NCI-H146 (cell line): ENCODE data around the gene TSHZ2.
"Not testable (repeated sequence)": the region's sequence is repeated elsewhere in the genome, so short reads cannot be mapped to it uniquely, and the experiment has no call there.

Source experiments
- DNase-seq: peaks from one replicate; lab custom pipeline; 2025; lab: John Stamatoyannopoulos, UW

TSHZ2 gene

DNA sequence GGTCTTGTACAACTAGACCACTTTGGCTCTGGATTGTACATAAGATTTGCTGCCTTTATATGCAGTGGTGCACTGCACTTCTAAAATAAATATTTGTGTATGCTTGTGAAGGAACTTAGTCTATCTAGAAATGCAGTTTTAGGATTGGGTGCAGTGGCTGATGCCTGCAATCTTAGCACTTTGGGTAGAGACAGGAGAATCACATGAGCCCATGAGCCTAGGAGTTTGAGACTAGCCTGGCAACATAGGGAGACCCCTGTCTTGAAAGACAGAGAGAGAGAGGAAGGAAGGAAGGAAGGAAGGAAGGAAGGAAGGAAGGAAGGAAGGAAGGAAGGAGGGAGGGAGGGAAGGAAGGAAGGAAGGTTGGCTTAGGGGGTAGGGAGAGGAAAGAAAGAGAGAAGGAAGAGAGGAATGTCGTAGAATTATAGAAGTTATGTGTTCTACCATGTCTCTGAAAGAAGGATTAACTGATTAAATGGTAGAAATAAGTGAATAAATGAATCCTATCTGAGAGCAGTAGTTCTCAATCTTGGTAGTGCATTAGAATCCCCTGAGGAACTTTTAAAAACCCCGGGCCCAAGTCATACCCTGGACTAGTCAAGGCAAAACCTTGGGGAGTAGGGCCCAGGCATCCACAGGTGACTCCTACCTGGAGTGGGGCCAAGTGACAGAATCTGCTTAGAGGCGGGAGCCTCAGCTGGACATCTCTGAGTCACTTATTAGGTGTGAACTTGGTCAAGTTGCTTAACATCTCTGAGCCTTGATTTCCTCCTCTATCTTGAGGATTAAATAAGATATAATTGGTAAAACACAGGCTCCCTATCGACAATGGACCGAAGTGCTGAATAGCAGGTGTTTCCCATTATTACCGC lies 491.2 kb downstream of the TSHZ2 start:
- no peak for DNase-seq

DNA sequence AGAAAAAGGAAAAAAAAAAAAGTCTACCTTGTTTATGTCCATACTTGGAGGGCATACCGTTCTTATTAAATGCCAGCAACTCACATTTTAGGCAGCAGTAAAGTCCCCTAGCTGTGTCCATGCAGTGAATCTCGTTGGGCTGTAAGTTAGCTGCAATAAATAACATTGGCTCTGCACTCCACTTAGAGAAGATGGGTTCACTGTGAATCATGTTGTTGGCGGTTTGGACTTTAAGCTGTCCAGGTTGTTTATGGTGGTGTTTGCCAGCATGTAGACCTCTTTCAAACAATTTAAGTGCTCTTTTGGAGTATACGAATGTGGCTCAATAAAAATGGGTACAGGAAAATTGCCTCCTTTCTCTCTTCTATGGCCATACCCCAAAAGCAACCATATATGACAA lies 494.1 kb downstream of the TSHZ2 start:
- no peak for DNase-seq

DNA sequence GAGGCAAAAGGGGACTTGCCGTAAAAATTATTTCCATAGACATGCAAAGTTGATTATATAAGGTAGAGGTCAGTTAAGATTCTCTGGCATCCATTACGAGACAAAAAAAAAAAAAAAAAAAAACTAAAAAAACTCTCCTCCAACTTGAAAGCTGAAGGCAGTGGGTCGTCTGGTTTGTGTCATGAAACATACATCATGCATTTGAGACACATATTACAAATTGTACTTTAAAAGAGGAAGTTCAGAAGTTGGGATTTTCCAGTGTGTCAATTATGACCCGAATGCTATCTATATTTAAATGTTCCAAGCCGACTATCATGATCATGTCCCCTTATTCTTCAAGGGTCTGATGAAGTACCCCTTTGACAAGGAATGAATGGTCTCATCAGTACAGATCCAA lies 496.4 kb downstream of the TSHZ2 start:
- DNase-seq, result no peak

DNA sequence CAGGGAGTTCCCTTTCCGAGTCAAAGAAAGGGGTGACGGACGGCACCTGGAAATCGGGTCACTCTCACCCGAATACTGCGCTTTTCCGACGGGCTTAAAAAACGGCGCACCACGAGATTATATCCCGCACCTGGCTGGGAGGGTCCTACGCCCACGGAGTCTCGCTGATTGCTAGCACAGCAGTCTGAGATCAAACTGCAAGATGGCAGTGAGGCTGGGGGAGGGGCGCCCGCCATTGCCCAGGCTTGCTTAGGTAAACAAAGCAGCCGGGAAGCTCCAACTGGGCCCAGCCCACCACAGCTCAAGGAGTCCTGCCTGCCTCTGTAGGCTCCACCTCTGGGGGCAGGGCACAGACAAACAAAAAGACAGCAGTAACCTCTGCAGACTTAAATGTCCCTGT lies 500.7 kb downstream of the TSHZ2 start:
- not testable (repeated sequence) for DNase-seq

DNA sequence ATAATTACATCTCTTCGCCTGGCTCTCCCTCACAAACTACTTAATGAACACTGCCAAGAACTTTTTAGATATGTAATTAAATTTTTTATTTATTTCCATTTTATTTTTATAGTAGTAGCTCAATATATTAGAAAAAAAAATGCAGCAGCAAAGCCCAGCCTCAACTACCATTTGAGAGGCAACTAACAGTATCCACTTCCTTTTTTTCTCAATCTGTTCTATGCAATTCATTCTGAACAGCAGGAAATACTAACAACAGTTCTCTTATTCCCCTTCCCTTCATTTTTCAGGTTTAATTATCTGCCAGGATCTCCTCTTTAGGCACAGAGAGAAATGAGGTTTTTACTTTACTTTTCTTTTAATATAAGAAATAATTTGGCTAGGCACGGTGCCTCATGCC lies 508.8 kb downstream of the TSHZ2 start:
- no peak for DNase-seq

DNA sequence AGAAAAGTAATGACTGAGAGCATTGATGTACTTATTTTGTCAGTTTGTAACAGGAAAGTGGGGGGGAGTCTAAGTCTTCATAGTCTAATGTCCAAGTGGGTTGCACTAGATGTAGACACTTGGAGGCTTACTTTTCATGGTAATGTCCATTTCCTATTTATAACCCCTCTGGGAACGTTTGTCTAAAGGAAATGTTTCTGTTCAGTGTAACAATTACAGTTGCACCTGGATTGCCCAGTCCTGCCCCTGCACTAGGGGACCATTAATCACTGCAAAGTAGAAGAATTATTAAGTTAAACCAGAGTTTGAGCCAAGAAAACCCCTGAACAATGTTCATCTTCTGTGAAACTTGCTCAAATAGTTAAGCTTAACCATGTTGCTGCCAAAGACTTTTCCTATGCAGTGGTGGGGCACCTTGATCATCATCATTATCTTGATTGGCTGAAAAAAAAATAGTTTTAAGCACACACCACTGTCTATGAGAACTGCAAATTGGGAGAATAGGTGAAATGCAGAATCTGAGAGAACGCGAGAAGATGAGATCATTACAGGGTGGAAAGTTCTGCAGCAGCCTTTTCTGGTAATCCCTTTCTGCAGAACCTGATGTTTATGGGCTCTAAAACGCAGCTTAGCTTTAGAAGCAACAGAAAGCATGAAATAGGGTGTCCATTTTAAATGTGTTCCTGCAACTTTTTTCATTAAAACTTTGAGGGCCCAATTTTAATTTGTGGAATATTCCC lies 515.5 kb downstream of the TSHZ2 start:
- no peak for DNase-seq

DNA sequence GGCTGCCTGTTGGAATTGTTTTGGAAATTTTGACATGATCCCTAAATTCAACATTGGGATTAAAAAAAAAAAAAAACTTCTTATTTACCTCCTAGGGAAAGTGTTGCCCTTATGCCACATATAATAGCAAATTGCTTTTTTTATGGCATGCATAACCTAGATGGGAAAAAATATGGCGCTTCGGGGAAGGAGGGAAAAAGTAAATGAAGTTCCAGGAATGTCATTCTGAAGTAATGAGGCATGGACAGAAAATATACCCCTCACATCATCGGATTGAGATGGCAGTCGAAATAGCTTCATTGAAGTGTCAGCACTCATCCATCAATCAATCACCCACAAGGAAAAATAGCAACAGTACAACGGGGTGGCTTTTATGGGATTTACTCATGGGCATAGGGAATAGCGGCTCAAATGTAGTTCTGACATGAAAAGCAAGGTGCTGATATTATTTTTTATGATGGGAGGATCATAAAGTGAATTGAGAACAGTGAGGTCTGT lies 516.7 kb downstream of the TSHZ2 start:
- no peak for DNase-seq

DNA sequence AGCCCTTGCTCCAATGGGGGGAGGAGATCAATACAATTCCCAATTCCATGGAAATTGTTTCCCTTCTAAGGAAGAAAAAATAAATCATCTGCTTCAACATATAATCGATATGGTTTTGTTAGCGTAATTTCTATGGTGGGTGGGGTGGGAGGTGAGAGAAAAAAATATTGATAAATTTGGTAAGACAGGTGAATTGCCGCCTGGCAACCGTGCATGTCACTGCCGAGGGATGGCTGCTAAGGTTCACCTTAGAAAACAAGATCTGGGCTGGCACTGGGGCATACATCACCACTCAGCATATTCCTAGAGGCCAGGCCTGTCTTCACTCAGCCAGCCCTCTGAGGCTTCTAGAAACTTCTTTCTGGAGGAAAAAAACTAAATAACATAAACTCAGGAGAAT lies 517.4 kb downstream of the TSHZ2 start:
- no peak for DNase-seq

DNA sequence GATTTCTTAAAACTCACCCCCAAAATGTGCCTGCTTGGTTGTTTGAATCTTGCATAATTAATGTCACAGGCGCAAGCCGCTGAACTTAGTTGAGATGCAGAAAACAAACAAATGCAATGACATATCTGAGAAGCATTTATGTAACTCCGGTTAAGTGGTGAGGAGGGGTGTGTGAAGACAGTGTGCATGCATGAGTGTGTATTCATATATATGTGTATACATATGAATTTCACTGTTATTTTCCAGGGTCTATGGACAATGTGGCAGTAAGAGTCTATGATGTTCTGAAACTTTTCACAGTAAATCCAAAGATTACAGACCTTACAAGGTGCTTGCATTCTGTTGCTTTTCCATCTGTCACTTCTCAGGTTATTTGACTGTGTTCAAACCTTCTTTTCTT lies 518.5 kb downstream of the TSHZ2 start:
- no peak for DNase-seq

DNA sequence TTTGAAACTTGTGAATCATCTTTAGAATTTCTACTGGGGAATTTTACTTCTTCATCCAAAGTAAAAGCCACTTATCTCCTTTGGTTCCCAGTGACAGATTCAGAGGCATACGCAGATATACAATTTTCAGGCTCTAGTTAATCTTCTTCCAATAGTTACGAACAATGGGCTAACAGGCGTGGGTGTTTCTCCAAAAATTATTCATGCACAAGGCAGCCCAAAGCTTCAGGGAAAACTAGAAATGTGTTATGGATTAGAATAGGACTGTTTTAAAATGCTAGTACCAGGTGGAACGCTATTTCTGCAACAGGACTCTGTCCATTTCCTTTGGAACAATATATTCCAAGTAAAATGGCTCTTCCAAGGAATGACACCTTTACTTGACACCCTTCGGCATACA lies 519.3 kb downstream of the TSHZ2 start:
- no peak for DNase-seq

DNA sequence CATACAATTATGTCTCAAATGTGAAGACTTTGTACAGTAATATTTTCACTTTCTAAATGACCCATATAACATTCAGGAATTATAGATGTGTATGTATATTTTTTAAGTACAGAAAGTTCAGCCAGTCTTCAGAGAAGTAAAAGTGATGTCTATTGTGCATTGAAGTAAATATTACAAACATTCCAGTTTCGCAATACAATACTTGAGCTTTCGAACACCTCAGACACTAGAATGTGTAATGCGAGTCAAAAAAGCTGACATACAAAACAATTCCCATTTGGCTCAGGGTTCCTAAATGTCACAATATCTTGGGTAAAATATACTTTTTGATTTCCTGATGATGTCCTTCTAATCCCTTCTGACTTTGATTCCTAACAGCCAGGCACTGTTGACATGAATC lies 520.1 kb downstream of the TSHZ2 start:
- no peak for DNase-seq

DNA sequence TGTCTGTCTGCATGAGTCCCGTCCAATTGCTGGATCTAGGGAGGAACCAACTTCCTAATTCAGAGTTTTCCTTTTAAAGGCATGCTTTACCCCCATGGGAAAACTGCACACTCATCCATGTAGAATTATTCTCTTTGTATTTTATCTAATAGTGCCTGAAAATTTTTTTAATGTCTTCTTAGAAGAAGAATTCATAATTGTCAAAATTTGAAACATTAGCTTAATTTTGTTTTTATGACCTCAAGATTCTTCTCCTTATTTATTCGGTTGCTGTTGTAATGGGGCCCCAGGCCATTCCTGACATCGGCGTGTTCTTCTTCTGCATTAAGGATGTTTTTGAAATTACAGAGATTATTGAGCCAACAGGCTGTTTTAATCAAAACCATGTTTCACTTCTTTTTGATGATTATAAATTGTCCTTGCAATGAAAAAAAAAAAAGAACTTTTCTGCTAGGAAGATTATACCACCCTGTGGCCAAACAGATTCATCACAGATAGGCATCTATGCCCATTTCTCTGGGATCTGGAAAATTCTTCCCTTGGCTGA lies 521.2 kb downstream of the TSHZ2 start:
- DNase-seq, result no peak

DNA sequence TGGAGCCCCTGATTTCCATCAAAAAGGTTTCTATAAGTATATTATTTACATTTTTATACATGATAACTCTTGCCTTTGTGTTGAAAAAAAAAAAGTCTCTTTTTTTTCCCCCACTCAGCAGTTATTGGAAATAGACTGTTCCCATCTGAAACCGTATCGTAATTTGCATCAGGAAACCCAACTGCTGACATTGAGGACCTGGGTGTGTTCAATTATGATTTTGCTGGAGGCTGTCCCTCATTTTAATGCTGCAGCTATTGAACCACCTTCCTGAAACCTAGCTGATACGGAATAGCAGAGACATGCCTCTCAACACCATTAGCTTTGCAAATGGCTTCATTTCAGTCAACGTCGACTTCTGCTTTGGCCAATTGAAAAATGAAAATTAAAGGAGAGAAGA lies 522.6 kb downstream of the TSHZ2 start:
- DNase-seq, result no peak

DNA sequence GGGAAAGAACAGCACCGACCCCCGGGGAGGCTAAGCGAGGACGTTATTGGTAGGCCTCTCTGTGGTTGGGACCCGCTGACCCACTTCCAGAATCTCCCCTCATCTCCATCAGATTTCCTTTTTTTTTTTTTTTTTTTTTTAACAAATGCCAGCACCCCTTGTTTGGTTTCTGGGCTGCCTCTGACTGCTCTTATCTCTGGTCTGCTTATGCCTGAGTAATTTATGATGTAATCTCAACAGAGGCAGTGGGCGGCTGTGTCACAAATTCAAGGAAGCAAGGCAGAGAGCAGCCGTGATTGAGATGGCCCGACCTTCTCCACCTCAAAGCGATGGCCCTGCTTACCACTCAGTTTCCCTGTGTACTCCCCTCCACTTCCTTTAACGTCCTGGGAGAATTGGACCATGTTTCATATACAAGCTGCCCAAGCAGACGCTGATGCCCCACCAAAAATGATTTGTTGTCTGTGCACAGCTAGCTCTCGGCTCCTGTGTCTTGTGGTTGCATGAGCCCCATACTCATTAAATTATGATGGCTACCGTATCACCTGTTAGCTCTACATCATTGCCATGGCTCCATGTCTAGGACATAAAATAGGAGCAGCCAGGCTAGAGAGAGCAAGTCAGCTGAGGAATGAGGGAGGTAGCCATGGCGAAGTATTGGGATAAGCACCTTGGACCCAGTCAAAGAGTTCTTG lies 523.4 kb downstream of the TSHZ2 start:
- DNase-seq, result no peak

DNA sequence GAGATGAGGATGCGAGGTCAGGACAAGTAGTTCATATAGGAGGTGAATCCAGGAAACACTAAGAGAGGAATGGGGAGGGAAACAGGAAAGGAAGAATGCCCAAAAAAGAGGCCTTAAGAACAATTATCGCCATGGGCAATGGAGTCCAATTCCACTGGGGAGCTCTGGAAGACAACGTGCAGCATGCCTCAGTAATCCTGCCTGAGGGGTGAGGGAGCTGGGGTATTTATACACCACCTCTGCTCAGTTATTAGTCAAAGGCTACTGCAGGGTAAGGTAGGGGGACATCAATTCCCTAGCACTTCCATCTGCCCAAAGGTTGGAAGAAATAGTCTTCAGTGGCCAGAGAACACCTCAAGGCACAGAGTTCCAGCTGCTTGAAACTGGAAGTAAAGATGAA lies 525.1 kb downstream of the TSHZ2 start:
- no peak for DNase-seq

DNA sequence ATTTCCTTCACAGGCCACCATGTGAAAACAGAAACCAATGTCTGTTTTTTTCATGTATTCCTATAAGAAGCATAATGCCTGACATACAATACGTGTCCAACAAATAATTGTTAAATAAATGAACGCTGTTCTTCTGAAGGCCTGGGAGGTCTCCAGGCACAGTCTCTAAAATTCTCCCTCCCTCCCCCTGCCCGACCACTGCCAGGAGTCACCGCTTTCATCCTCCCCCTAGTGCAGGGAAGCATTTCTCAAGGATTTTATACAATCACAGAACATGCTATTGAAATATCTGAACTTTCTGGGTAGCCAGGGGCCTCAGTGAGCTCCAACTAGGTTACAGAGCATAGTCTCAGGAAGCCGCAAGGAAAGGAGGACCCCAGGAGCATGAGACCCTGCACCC lies 526.2 kb downstream of the TSHZ2 start:
- DNase-seq, result no peak

DNA sequence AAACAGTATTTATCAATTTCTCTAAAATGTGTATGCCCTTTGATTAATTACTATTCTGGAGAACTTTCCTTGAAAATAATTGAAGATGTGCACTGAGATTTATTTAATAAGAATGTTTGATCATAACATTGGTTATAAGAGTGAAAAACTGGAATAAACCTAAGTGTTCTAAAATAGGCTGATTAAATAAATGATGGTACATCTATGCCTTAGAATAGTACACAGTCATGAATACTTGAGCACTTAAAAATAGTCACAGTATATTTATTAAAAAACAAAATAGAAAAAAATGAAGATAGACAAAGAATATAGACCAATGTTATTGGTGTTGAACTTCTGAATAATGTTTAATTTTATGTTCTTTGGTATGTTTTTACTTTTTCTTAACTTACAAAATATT lies 528.5 kb downstream of the TSHZ2 start:
- DNase-seq, result no peak

DNA sequence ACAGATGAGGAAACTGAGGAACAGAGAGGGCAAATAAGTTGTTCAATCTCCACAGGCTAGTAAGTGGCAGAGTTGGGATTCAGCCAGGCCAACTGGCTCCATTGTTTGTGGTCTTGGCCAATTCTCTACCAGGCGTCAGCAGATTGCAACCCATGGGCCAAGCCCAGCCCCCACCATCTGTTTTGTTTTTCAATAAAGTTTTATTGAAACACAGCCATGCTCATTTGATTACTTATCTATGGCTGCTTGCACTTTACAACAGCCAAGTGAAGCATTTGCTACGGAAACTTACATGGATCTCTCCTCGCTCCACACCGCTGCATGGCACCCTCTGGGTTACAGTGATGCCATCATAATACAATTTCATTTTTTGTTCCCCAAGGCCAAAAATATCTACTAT lies 530.7 kb downstream of the TSHZ2 start:
- DNase-seq, result no peak

DNA sequence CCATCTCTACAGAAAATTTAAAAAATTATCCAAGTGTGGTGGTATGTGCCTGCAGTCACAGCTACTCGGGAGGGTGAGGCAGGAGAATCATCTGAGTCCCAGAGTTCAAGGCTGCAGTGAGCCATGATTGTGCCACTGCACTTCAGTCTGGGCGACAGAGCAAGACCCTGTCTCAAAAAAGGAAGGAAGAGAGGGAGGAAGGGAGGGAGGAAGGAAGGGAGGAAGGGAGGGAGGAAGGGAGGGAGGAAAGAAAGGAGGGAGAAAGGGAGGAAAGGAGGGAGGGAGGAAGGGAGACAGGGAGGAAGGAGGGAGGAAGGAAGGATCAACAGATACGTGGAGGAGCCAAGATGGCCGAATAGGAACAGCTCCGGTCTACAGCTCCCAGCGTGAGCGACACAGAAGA lies 531.4 kb downstream of the TSHZ2 start:
- no peak for DNase-seq

DNA sequence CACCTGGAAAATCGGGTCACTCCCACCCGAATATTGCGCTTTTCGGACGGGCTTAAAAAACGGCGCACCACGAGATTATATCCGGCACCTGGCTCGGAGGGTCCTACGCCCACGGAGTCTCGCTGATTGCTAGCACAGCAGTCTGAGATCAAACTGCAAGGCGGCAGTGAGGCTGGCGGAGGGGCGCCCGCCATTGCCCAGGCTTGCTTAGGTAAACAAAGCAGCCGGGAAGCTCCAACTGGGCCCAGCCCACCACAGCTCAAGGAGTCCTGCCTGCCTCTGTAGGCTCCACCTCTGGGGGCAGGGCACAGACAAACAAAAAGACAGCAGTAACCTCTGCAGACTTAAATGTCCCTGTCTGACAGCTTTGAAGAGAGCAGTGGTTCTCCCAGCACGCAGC lies 531.9 kb downstream of the TSHZ2 start:
- not testable (repeated sequence) for DNase-seq

DNA sequence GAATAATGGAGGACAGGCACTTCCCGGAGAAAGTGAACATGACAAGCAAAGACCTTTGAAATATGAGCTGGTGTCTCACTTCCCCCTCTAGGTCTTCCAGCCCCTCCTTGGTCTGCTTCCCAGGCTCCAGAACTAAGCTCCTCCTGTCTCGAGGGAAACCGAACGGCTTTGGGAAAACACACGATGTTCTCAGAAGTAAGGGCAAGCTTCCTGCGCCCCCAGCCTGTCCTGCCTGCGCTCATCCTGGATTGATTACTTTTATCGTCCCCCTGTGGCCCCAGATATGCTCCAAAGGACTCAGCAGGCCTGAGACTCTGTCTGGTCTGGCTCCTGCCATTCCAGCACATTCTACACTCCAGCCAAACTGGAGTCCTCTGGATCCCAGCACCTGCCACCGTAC lies 538.1 kb downstream of the TSHZ2 start:
- no peak for DNase-seq

DNA sequence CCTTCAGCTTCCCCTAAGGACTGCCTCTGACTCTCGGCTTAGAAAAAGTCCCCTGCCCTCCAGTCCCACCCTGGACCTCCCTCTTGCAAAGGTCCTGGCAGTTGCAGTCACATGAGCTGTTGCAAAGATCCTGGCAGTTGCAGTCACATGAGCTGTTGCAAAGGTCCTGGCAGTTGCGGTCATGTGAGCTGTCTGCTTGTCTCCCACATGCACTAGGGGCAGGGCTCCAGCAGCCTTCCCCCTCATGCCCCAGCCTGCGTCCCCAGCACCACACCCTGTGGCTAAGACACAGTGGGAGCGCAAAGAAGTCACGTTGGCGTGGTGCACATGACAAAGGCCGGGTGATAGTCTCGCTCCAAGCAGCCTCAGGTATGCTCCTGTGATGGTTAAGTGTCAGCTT lies 538.5 kb downstream of the TSHZ2 start:
- no peak for DNase-seq

DNA sequence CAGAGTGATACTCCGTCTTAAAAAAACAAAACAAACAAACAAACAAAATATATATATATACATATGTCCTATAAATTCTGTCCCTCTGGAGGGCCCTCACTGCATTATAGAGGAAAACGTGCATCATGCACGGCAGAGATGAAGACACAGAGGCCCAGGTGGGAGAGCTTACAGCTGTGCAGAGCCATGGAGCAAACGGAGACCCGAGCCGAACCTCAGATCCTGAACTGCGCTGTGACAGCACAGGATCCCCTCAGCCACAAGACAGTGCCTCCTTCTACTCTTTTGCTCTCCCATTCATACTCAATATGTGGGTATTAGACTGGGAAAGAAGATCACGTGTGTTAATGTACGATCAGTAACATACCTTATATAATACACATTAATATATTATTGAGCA lies 539.9 kb downstream of the TSHZ2 start:
- no peak for DNase-seq
